HG02642 (cell line): ENCODE results near the gene BAHCC1.
"Not testable (repeated sequence)": the region's sequence is repeated elsewhere in the genome, so short reads cannot be mapped to it uniquely, and the experiment has no call there.

Source experiments
- ATAC-seq: cut with Tn5 transposase; IDR thresholded peaks from one replicate; pipeline ENCODE4 v1.9.1; 2021; ENCODE audit warnings: mild to moderate bottlenecking; ENCODE audit not compliant: unreplicated experiment, poor library complexity

BAHCC1 gene

DNA sequence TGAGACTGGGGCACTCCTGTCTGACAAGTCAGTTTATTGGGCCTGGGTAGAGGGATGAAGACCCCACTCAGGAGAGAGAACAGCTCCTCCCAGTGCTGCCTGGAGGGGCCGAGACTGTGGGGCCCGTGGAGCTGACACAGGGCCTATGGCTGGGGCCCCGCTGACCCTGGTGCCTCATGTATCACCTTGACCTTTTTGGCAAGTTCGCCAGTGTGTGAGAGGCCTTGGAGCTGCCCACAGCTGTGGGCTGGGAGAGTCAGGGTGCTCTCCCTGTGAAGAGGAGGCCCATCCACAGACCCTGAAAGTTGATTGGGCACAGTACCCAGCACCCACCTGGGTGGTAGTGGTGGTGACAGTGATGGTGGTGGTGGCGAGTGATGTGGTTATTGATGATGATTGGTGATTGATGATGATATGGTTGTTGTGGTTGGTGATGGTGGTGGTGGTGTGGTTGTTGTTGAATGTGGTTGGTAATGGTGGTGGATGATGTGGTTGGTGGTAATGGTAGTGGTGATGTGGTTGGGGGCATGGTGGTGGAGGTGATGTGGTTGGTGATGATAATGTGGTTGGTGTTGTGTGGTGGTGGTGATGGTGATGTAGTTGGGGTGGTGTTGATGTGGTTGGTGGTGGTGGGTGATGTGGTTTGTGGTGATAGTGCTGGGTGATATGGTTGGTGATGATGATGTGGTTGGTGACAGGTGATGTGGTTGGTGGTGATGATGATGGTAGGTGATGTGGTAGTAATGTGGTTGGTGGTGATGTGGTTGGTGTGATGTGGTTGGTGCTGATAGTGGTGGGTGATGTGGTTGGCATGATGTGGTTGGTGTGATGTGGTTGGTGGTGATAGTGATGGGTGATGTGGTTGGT lies 29.1 kb downstream of the BAHCC1 start:
- no peak for ATAC-seq

DNA sequence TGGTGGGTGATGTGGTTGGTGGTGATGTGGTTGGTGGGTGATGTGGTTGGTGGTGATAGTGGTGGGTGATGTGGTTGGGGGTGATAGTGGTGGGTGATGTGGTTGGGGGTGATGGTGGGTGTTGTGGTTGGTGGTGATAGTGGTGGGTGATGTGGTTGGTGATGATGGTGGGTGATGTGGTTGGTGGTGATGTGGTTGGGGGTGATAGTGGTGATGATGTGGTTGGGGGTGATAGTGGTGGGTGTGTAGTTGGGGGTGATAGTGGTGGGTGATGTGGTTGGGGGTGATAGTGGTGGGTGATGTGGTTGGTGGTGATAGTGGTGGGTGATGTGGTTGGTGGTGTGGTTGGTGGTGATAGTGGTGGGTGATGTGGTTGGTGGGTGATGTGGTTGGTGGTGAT lies 29.8 kb downstream of the BAHCC1 start:
- ATAC-seq = not testable (repeated sequence)

DNA sequence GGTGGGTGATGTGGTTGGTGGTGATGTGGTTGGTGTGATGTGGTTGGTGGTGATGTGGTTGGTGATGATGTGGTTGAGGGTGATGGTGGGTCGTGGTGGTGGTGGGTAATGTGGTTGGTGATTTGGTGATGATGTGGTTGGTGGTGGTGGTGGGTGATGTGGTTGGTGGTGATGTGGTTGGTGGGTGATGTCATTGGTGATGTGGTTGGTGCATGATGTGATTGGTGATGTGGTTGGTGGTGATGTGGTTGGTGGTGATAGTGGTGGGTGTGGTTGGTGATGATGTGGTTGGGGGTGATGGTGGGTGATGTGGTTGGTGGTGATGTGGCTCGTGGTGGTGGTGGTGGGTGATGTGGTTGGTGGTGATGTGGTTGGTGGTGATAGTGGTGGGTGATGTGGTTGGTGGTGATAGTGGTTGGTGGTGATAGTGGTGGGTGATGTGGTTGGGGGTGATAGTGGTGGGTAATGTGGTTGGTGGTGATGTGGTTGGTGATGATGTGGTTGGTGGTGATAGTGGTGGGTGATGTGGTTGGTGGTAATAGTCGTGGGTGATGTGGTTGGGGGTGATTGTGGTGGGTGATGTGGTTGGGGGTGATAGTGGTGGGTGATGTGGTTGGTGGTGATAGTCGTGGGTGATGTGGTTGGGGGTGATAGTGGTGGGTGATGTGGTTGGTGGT lies 30.6 kb downstream of the BAHCC1 start:
- ATAC-seq = not testable (repeated sequence)

DNA sequence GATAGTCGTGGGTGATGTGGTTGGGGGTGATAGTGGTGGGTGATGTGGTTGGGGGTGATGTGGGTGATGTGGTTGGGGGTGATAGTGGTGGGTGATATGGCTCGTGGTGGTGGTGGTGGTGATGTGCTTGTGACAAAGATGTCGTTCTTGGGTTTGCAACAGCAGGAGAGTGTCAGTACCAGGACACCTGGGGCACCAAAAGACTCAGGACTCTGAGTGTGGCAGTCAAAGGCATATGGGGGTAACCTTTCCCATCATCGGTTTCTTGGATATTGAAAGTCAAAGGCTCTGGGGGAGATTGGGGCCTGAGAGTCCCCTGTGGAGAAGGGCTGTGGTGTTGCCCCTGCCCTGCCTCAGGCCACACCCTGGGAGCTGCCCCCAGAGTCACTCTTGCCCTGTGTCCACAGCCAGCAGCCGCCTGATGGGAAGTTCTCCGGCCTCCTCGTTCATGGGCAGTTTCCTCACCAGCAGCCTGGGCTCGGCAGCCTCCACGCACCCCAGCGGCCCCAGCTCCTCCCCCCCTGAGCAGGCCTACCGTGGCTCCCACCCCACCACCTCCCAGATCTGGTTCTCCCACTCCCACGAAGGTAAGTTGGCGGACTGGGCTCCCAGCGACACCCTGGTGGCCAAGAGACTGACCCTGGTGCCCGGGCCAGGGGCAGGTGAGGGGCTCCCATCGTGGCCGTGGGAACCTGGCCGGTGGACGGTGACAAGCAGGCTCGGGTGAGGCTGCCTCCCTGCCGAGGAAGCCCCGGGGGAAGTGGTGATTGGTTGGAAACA lies 31.3 kb downstream of the BAHCC1 start:
- no peak for ATAC-seq

GRCh38 chr17:81427173-81428120 lies 32.2 kb downstream of the BAHCC1 start:
- ATAC-seq = no peak

DNA sequence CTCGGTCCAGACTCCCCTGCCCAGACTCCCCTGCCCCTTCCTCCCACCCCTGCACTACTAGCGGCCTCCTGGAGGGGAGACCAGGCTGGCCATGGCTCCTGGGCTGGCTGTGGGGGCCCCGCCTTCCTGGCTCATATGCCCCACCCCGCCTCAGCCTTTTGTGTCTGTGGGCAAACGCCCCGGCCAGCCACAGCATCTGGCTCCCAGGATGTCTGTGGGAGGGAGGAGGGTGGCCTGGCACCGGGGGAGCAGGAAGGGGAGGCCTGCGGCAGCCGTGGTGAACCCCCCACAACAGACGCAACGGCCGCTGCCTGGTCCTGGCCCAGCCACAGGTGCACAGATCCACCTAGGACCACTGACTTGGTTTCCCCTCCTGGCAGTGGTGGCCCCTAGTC lies 32.9 kb downstream of the BAHCC1 start:
- ATAC-seq = no peak

DNA sequence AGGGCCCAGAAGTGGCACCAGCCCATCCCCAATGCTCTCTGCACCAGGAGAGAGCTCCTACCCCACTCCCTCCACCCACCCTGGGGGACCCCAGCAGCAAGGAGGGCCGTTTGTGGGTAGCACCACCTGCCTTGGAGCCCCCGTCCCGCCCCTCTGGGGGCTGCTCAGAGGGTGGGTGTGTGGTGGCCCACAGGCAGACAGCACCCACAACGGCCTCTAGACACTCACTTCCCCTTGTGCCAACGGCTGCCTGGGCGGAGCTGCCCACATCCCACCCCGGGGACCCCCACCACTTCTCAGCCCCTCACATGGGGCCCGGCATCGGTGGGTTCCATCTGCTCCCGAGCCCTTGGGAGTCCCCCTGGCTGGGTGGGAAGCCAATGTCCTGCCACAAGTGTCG lies 33.3 kb downstream of the BAHCC1 start:
- no peak for ATAC-seq

DNA sequence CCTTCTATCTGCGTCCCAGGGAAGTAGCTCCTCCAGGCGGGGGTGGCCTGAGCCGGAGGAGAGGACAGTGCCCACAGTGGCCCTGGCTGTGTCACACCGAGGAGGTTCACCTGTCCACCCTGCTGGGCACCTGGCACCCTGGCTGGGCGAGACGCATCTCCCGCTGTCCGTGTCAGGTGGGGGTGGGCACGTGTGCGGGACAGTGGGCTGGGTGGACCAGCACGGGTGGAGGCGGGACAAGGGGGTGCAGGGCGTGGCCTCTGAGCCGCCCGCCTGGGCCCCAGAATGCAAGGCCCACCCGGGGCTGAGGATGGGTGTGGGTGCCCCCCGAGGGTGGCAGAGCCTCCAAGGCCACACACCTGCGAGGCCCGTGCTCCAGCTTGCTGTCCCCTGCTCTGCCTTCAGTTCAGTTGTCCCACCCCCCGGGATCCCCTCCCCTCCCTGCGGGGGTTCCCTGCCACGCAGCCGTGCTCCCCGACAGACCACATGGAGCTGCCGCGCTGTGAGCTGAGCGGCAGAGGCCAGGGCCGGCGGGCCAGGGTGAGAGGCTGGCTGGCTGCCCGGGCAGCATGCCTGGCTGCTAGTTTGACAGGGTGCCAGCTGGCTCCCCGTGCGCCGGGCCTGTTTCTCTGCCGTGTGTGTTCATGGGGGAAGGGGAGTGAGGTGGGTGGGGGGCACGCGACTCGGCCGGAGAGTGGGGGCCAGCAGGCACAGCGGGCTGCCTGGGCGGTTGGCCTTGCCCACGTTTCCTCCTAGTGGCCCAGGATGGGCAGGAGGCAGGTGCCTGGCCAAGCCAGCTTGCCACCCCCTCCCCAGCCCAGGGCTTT lies 33.9 kb downstream of the BAHCC1 start:
- no peak for ATAC-seq

- ATAC-seq = no peak
These were observed 34.7 kb downstream of the BAHCC1 start for GRCh38 chr17:81429821-81430551.

GRCh38 chr17:81431545-81432482 lies 36.6 kb downstream of the BAHCC1 start:
- ATAC-seq = no peak

- no peak for ATAC-seq
These were observed 37.7 kb downstream of the BAHCC1 start for GRCh38 chr17:81432941-81433340.

DNA sequence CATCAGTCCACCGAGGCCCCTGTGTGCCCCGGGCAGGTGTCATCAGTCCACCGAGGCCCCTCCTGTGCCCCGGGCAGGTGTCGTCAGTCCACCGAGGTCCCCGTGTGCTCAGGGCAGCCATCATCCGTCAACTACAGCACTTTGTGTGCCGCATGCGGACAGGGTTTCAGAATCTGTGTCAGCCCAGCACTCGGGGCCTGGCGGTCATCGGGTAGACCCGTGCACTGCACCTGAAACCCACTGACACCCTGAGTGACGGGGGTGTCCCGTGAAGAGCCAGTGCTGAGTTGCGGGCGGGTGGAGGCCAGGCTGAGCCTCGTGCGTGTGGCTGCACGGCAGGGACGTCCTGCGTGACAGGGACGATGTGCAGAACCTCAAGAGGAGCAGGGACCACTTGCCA lies 38.4 kb downstream of the BAHCC1 start:
- no peak for ATAC-seq

DNA sequence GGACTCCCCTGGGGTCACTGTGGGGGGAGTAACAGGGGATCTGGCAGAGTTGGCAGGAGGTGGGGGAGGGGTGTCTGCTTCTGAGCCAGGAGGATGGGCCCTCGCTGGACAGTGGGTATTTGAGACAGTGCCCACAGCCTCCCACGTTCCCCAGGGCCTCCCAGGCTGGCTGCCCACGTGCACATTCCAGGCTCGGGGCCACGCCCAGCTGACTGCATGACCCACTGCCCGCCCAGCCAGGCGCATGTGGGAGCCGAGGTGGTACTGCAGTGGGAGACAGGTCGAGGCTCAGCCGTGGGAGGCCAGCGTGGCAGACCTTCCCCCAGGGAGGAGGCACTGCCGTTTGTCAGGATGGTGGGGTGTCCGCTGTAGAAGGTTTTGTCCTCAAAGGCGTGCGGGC lies 38.8 kb downstream of the BAHCC1 start:
- no peak for ATAC-seq

GRCh38 chr17:81434681-81435417 lies 39.6 kb downstream of the BAHCC1 start:
- no peak for ATAC-seq

- ATAC-seq = no peak
These were observed 40.5 kb downstream of the BAHCC1 start for GRCh38 chr17:81435652-81436293.

GRCh38 chr17:81436294-81436849 lies 41.1 kb downstream of the BAHCC1 start:
- ATAC-seq = no peak
